HG02798 (cell line): ENCODE measurements around the gene VPS26A.
"Not testable (repeated sequence)": the region's sequence is repeated elsewhere in the genome, so short reads cannot be mapped to it uniquely, and the experiment has no call there.

Experiments used
- ATAC-seq: cut with Tn5 transposase; IDR thresholded peaks from one replicate; pipeline ENCODE4 v1.9.1; 2021; ENCODE audit warnings: mild to moderate bottlenecking; ENCODE audit not compliant: unreplicated experiment, poor library complexity

The VPS26A gene

DNA sequence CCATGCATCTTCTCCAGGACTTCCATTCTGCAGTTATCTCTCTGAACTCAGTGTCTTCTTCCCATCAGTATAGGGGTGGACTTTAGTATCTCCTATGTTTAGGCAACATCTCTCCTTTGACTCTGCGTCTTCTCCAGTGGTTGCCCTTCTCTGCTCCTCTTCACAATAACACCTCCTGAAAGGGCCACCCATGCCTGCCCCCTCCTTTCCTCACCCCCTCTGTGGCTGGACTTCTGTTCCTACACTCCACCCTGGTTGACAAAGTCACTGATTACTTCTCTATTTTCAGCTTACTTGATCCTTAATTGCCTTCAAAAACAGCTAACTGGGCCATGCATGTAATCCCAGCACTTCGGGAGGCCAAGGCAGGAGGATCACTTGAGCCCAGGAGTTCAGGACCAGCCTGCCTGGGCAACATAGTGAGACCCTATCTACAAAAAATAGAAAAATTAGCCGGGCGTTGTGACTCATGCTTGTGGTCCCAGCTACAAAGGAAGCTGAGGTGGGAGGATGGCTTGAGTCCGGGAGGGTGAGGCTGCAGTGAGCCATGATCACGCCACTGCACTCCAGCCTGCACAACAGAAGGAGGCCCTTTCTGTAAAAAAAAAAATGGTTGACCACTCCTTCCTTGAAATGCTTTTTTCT lies 22.4 kb upstream of the VPS26A start:
- no peak for ATAC-seq

GRCh38 chr10:69102440-69102839 lies 21.5 kb upstream of the VPS26A start:
- no peak for ATAC-seq

- no peak for ATAC-seq
Observed at GRCh38 chr10:69103784-69104183, 20.2 kb upstream of the VPS26A start.

GRCh38 chr10:69104994-69105790 lies 18.8 kb upstream of the VPS26A start:
- ATAC-seq, result no peak

GRCh38 chr10:69107176-69107490 lies 16.8 kb upstream of the VPS26A start:
- ATAC-seq, result no peak

- no peak for ATAC-seq
Observed at GRCh38 chr10:69107699-69108098, 16.3 kb upstream of the VPS26A start.

DNA sequence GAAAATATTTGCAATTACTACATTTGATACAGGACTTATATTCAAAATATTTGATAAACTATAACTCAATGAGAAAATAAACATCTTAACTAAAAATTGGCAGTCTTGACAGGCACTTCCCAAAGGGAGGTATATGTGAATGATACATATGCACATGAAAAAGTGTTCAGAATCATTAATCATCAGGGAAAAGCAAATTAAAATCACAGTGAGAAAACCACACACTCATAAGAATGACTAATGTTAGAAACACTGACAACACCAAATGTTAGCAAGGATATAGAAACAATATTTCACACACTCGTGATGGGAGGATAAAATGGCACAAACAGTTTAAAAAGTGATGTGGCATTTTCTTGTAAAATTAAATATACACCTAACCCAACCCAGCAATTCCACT lies 4.1 kb upstream of the VPS26A start:
- no peak for ATAC-seq

DNA sequence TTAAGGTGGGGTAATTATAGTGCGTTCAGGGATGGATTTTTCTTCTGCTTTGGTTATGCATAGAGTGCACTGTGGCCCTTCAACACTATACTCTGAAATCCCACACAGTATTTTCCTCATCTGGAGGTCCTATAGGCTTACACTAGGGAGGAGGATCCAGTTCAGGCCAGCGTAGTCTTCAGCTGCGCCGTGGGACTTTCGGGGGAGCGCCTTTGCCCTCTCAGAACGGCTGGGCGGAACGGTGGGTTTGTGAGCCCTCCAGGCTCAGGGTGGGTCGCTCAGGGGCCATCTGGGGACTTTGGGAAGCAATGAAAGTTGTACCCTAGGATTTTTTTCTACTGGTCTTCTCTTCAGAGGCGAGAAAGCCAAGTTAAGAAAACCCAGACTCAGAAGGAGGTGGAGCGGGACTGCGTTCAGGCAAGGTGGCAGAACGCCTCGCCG lies 652 bp upstream of the VPS26A start:
- peak; percentile 23 for ATAC-seq

- ATAC-seq, result peak; percentile 30
Observed at GRCh38 chr10:69124563-69125268, 738 bp downstream of the VPS26A start.

DNA sequence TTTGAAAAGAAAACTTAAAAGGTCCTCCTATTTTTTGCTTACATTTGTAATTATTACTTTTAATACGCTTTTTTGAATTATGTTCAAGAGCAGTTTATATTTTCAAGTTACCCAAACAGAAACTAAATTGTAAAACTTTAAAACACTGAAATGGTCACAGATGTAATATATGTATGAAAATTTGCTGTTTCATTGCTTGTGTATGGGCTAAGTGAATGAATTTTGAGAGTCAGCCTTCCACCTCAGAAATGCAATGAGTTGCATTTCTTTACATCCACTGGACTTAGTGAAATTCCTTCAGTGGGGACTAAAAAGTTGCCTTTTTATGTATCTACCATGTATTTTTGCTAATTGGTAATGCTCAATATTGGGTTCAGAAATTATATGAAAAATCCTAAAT lies 1.6 kb downstream of the VPS26A start:
- no peak for ATAC-seq

GRCh38 chr10:69130251-69130650 lies 6.3 kb downstream of the VPS26A start:
- ATAC-seq, result no peak

DNA sequence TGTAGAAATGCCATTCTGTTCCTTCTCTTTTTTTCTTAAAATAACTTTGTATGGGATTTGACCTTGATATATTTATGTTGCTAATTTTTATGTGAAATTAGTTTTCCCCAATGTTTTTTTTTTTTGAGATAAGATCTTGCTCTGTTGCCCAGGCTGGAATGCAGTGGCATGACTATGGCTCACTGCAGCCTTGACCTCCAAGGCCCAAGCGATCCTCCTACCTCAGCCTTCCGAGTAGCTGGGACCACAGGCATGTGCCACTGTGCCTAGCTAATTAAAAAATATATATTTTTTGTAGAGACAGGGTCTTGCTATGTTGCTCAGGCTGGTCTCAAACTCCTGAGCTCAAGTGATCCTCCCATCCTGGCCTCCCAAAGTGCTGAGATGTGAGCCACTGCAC lies 16.0 kb downstream of the VPS26A start:
- ATAC-seq, result no peak

DNA sequence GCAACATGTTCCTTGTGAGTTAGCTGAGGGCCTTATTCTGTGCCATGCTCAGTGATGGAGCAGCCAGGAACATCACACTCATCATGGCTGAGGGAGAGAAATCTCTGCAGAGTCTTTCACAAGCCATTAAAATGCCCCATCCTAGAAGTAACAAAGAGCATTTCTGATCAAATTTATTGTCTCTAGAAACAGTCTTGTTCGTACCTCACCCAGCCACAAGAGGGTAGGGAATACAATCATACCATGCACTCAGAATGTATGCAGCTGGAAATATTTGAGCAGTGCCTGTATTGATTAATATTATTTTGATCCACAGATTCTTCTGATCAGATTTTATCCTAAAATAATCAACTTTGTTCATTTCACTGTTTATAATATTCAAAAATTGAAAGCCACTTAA lies 17.3 kb downstream of the VPS26A start:
- ATAC-seq, result no peak

GRCh38 chr10:69142074-69142473 lies 18.1 kb downstream of the VPS26A start:
- ATAC-seq, result not testable (repeated sequence)

- ATAC-seq, result no peak
Observed at GRCh38 chr10:69142983-69143382, 19.0 kb downstream of the VPS26A start.

GRCh38 chr10:69145329-69145728 lies 21.4 kb downstream of the VPS26A start:
- no peak for ATAC-seq

DNA sequence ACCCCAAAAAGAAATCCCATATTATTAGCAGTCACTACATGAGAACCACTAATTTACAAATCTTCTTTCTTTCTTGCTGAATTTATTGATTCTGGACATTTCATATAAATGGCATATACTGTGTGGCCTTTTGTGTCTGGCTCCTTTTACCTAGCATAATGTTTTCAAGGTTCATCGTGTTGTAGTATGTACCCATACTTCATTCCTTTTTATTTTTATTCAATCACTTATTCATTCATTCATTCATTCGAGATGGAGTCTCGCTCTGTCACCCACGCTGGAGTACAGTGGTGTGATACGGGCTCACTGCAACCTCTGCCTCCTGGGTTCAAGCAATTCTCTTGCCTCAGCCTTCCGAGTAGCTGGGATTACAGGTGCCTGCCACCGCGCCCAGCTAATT lies 21.9 kb downstream of the VPS26A start:
- no peak for ATAC-seq

GRCh38 chr10:69146759-69147158 lies 22.8 kb downstream of the VPS26A start:
- no peak for ATAC-seq

- no peak for ATAC-seq
Observed at GRCh38 chr10:69151984-69152383, 28.0 kb downstream of the VPS26A start.

DNA sequence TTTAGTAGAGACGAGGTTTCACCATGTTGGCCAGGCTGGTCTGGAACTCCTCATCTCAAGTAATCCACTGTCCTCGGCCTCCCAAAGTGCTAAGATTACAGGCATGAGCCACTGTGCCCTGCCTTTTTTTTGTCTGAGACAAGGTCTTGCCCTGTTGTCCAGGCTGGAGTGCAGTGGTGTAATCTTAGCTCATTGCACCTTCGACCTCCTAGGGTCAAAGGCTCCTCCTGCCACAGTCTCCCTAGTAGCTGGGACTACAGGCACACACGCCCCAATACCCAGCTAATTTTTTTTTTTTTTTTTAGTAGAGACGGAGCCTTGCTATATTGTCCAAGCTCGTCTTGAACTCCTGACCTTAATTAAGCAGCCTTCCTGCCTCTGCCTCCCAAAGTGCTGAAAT lies 29.2 kb downstream of the VPS26A start:
- no peak for ATAC-seq

DNA sequence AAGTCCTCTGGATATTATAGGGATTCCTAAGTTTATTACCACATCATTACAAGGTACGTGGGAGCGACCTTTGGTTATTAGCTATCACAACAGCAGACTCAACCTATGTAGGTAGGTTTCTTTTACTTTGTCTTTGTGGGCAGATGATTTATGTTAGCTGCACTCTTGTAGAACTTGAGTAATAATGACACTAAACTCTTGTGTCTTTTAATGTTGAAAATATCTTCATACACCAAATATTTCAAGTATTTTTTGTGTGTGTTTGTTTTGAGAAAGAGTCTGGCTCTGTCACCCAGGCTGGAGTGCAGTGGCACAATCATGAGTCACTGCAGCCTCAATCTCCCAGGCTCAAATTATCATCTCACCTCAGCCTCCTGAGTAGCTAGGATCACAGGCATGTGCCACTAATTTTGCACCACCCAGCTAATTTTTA lies 36.8 kb downstream of the VPS26A start:
- no peak for ATAC-seq
